HEK293 (cell line): ENCODE data around the gene VCPKMT.

Experiments
- CTCF ChIA-PET: fragments of 350-600 bp; formaldehyde crosslinking; extraction: SDS; loops from one replicate; lab custom pipeline; 2021; ENCODE audit warnings: antibody characterized with exemption; lab: Yijun Ruan, JAX
- POLR2A ChIA-PET: fragments of 300-600 bp; formaldehyde crosslinking; extraction: SDS; loops from one replicate; lab custom pipeline; 2020; ENCODE audit warnings: antibody characterized with exemption, inconsistent platforms; lab: Yijun Ruan, JAX
- H3K27ac ChIP-seq: fragments of 200-500 bp; sonication (Bioruptor generic); 2 replicates; pipeline ENCODE4 v1.5.1; 2014; ENCODE audit warnings: low read depth, low read length, control low read depth, inconsistent platforms; ENCODE audit errors: extremely low read depth
- H3K36me3 ChIP-seq, 2 experiments: fragments of 200-500 bp in 1 of 2; sonication (Bioruptor generic) in 1 of 2; 1 replicate in 1 of 2; 2 replicates in 1 of 2; pipeline ENCODE4 v1.5.1; 2014 to 2017; ENCODE audit warnings: inconsistent platforms in 2 of 2, low read length in 2 of 2; ENCODE audit not compliant: control insufficient read depth in 2 of 2, insufficient read depth in 1 of 2
- H3K4me1 ChIP-seq: fragments of 200-500 bp; sonication (Bioruptor generic); 2 replicates; pipeline ENCODE4 v1.5.1; 2014; ENCODE audit warnings: mild to moderate bottlenecking, low read length, inconsistent platforms; ENCODE audit not compliant: control insufficient read depth, insufficient read depth
- H3K4me3 ChIP-seq: 2 replicates; pipeline ENCODE4 v1.5.1; 2011; ENCODE audit warnings: low read depth, mild to moderate bottlenecking, control low read depth, low read length, moderate library complexity
- H3K9me3 ChIP-seq: fragments of 200-500 bp; sonication (Bioruptor generic); 2 replicates; pipeline ENCODE4 v1.5.1; 2014; ENCODE audit warnings: low read depth, low read length, inconsistent platforms; ENCODE audit not compliant: control insufficient read depth, insufficient read depth
- HIC1 ChIP-seq: fragments of 450-650 bp; formaldehyde crosslinking; IDR thresholded peaks from 2 replicates; pipeline ENCODE4 v1.5.1; 2016; ENCODE audit warnings: missing biosample characterization, missing genetic modification characterization
- KLF16 ChIP-seq: fragments of 450-650 bp; formaldehyde crosslinking; IDR thresholded peaks from 2 replicates; pipeline ENCODE4 v1.5.1; 2017; ENCODE audit warnings: missing biosample characterization, missing genetic modification characterization
- PATZ1 ChIP-seq: fragments of 450-650 bp; formaldehyde crosslinking; IDR thresholded peaks from 2 replicates; pipeline ENCODE4 v1.5.1; 2016; ENCODE audit warnings: missing biosample characterization, missing genetic modification characterization
- ZBTB17 ChIP-seq: fragments of 450-650 bp; formaldehyde crosslinking; IDR thresholded peaks from 2 replicates; pipeline ENCODE4 v1.5.1; 2016; ENCODE audit warnings: missing biosample characterization, missing genetic modification characterization
- ZBTB20 ChIP-seq: fragments of 450-650 bp; formaldehyde crosslinking; IDR thresholded peaks from 2 replicates; pipeline ENCODE4 v1.5.1; 2016; ENCODE audit warnings: missing biosample characterization, missing genetic modification characterization
- ZEB2 ChIP-seq: fragments of 450-650 bp; formaldehyde crosslinking; IDR thresholded peaks from 2 replicates; pipeline ENCODE4 v1.5.1; 2016; ENCODE audit warnings: missing biosample characterization, missing genetic modification characterization
- ZFHX2 ChIP-seq: fragments of 450-650 bp; formaldehyde crosslinking; conservative IDR thresholded peaks from 2 replicates; pipeline ENCODE4 v1.5.1; 2016; ENCODE audit warnings: missing biosample characterization, missing genetic modification characterization
- ZFP69B ChIP-seq: fragments of 450-650 bp; formaldehyde crosslinking; IDR thresholded peaks from 2 replicates; pipeline ENCODE4 v1.5.1; 2016; ENCODE audit warnings: missing biosample characterization, missing genetic modification characterization
- ZIC2 ChIP-seq: fragments of 450-650 bp; formaldehyde crosslinking; IDR thresholded peaks from 2 replicates; pipeline ENCODE4 v1.5.1; 2016; ENCODE audit warnings: missing biosample characterization, missing genetic modification characterization
- ZNF26 ChIP-seq: fragments of 450-650 bp; formaldehyde crosslinking; IDR thresholded peaks from 2 replicates; pipeline ENCODE4 v1.5.1; 2016; ENCODE audit warnings: missing biosample characterization, missing genetic modification characterization
- ZNF302 ChIP-seq: fragments of 450-650 bp; formaldehyde crosslinking; IDR thresholded peaks from 2 replicates; pipeline ENCODE4 v1.5.1; 2016; ENCODE audit warnings: missing biosample characterization, missing genetic modification characterization, low read depth
- ZNF324 ChIP-seq: fragments of 450-650 bp; formaldehyde crosslinking; IDR thresholded peaks from 2 replicates; pipeline ENCODE4 v1.5.1; 2016; ENCODE audit warnings: missing biosample characterization, missing genetic modification characterization
- ZNF394 ChIP-seq: fragments of 450-650 bp; formaldehyde crosslinking; IDR thresholded peaks from 2 replicates; pipeline ENCODE4 v1.5.1; 2016; ENCODE audit warnings: missing biosample characterization, missing genetic modification characterization, mild to moderate bottlenecking, moderate library complexity, borderline replicate concordance
- ZNF518A ChIP-seq: fragments of 450-650 bp; formaldehyde crosslinking; conservative IDR thresholded peaks from 2 replicates; pipeline ENCODE4 v1.5.1; 2016; ENCODE audit warnings: low read depth, missing biosample characterization, missing genetic modification characterization
- ZNF549 ChIP-seq: fragments of 450-650 bp; IDR thresholded peaks from 2 replicates; pipeline ENCODE4 v1.5.1; 2018; ENCODE audit warnings: missing biosample characterization, missing genetic modification characterization, mild to moderate bottlenecking, inconsistent platforms, moderate library complexity
- ZNF623 ChIP-seq: fragments of 450-650 bp; formaldehyde crosslinking; IDR thresholded peaks from 2 replicates; pipeline ENCODE4 v1.5.1; 2016; ENCODE audit warnings: missing biosample characterization, missing genetic modification characterization
- ZNF830 ChIP-seq: fragments of 450-650 bp; IDR thresholded peaks from 2 replicates; pipeline ENCODE4 v1.5.0; 2018; ENCODE audit warnings: missing biosample characterization, missing genetic modification characterization, low read depth, mild to moderate bottlenecking, moderate library complexity
- ZXDB ChIP-seq: fragments of 450-650 bp; formaldehyde crosslinking; IDR thresholded peaks from 2 replicates; pipeline ENCODE4 v1.5.1; 2016; ENCODE audit warnings: missing biosample characterization, missing genetic modification characterization
- TF ChIP-seq, protein P1 (sequence below): fragments of 450-650 bp; formaldehyde crosslinking; IDR thresholded peaks from 2 replicates; pipeline ENCODE4 v1.5.1; 2017; ENCODE audit warnings: missing biosample characterization, missing genetic modification characterization
- TF ChIP-seq, protein P2 (sequence below): sonication (generic); formaldehyde crosslinking; IDR thresholded peaks from 2 replicates; pipeline ENCODE4 v1.8.1; 2022; ENCODE audit warnings: mild to moderate bottlenecking, moderate library complexity, missing genetic modification reagents

Gene VCPKMT

GRCh38 chr14:50116181-50116956 is at the start of gene VCPKMT:
TSS of gene VCPKMT (minus strand) at chr14:50116572. CDS start at chr14:50116552, 20 bp downstream.
- Histone ChIP-seq H3K9me3 (no peaks in the 10 kb centered on the region), H3K27ac (peak within 1 kb of the TSS; percentile 53; the same call in 1 of the 2 replicates), H3K4me3 (peak within 1 kb of the TSS; percentile 94), H3K4me1 (peaks cover 6% of the 10 kb centered on the region), H3K36me3 (peaks cover 37 to 40% of the 10 kb centered on the region in 2 experiments)
- POLR2A ChIA-PET, result interaction anchor here (0.6 to 2.0 kb wide), 6 partner anchors 56 to 264 kb away, joined by 3 to 6 read pairs (median 3); partner anchors contain the start of genes ARF6, DMAC2L, L2HGDH and NEMF
- CTCF ChIA-PET, result interaction anchor here (0.6 to 1.5 kb wide), 3 partner anchors 221 to 1475 kb away, joined by 3 to 9 read pairs (median 3); no protein-coding TSS in a partner anchor
- TF ChIP-seq ZFP69B (tag by site-specific recombination) (peak; percentile 77), ZFHX2 (tag by site-specific recombination) (peak; percentile 67), ZEB2 (tag by site-specific recombination) (no peak; the same call in 1 of the 2 replicates), ZNF623 (tag by site-specific recombination) (no peak), ZBTB17 (tag by site-specific recombination) (peak; percentile 39; the same call in 1 of the 2 replicates), ZNF830 (no peak), ZNF302 (tag by site-specific recombination) (no peak), ZIC2 (0 out of 2 replicates have a peak, but pooled peaks have one; percentile 16), PATZ1 (tag by site-specific recombination) (peak; percentile 87), ZXDB (tag by site-specific recombination) (peak; percentile 86), ZBTB20 (peak; percentile 65; the same call in 1 of the 2 replicates), KLF16 (tag by site-specific recombination) (peak; percentile 73), ZNF26 (tag by site-specific recombination) (no peak), ZNF324 (tag by site-specific recombination) (peak; percentile 46; the same call in 1 of the 2 replicates), HIC1 (tag by site-specific recombination) (peak; percentile 87), ZNF549 (tag by site-specific recombination) (no peak), ZNF518A (tag by site-specific recombination) (no peak), ZNF394 (tag by site-specific recombination) (peak; percentile 29; the same call in 1 of the 2 replicates)
- TF ChIP-seq, protein P1, sequence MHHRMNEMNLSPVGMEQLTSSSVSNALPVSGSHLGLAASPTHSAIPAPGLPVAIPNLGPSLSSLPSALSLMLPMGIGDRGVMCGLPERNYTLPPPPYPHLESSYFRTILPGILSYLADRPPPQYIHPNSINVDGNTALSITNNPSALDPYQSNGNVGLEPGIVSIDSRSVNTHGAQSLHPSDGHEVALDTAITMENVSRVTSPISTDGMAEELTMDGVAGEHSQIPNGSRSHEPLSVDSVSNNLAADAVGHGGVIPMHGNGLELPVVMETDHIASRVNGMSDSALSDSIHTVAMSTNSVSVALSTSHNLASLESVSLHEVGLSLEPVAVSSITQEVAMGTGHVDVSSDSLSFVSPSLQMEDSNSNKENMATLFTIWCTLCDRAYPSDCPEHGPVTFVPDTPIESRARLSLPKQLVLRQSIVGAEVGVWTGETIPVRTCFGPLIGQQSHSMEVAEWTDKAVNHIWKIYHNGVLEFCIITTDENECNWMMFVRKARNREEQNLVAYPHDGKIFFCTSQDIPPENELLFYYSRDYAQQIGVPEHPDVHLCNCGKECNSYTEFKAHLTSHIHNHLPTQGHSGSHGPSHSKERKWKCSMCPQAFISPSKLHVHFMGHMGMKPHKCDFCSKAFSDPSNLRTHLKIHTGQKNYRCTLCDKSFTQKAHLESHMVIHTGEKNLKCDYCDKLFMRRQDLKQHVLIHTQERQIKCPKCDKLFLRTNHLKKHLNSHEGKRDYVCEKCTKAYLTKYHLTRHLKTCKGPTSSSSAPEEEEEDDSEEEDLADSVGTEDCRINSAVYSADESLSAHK (tag by site-specific recombination), result no peak
- TF ChIP-seq, protein P2, sequence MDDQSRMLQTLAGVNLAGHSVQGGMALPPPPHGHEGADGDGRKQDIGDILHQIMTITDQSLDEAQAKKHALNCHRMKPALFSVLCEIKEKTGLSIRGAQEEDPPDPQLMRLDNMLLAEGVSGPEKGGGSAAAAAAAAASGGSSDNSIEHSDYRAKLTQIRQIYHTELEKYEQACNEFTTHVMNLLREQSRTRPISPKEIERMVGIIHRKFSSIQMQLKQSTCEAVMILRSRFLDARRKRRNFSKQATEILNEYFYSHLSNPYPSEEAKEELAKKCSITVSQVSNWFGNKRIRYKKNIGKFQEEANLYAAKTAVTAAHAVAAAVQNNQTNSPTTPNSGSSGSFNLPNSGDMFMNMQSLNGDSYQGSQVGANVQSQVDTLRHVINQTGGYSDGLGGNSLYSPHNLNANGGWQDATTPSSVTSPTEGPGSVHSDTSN (CRISPR knock-in tag), result 0 out of 2 replicates have a peak, but pooled peaks have one; percentile 67
